CD8-positive, alpha-beta memory T cell (primary cell): ENCODE data around the gene ADAM8. TPM values are rescaled to one million over a fixed set of nuclear protein-coding genes. Genes with fewer than 3 reads are reported as not detected.
A peak's percentile ranks its signal among the peaks of the same experiment; 100 is the strongest.

Experiments
- CTCF ChIA-PET: fragments of 350-600 bp; sonication (Branson Sonifier 250); formaldehyde crosslinking; loops from one replicate; lab custom pipeline; 2021; ENCODE audit warnings: antibody characterized with exemption; lab: Charles Lee
- POLR2A ChIA-PET: fragments of 350-600 bp; sonication (Branson Sonifier 250); formaldehyde crosslinking; loops from one replicate; lab custom pipeline; 2021; ENCODE audit warnings: antibody characterized with exemption; lab: Charles Lee
- DNase-seq, 5 donors: peaks; one replicate each; pipeline versions ENCODE4 v3.0.0 to v3.0.0-alpha.2; 2020 to 2022; ENCODE audit warnings: mixed read lengths in 1 of 5
- H3K27ac ChIP-seq: one replicate; pipeline ENCODE4 v1.7.0; 2013; ENCODE audit warnings: low read depth, mild to moderate bottlenecking, low read length, moderate library complexity
- H3K27me3 ChIP-seq: 2 replicates; pipeline ENCODE4 v1.7.0; 2013; ENCODE audit warnings: low read length, mild to moderate bottlenecking; ENCODE audit not compliant: insufficient read depth, poor library complexity, severe bottlenecking
- H3K36me3 ChIP-seq: 2 replicates; pipeline ENCODE4 v1.7.0; 2013; ENCODE audit warnings: mild to moderate bottlenecking, low read length, moderate library complexity; ENCODE audit not compliant: insufficient read depth
- H3K4me1 ChIP-seq: 2 replicates; pipeline ENCODE4 v1.7.0; 2013; ENCODE audit warnings: mild to moderate bottlenecking, low read length, moderate library complexity; ENCODE audit not compliant: insufficient read depth
- H3K4me3 ChIP-seq: 2 replicates; pipeline ENCODE4 v1.7.0; 2013; ENCODE audit warnings: mild to moderate bottlenecking, low read length
- H3K9me3 ChIP-seq: 2 replicates; pipeline ENCODE4 v1.7.0; 2013; ENCODE audit warnings: mild to moderate bottlenecking, low read length
- H3K27ac Mint-ChIP-seq, 8 donors: one replicate each; pipeline ENCODE4 v1.8.0; 2020 to 2021; ENCODE audit warnings: mixed read lengths in 8 of 8, mild to moderate bottlenecking in 6 of 8, inconsistent platforms in 3 of 8, moderate library complexity in 3 of 8
- H3K27me3 Mint-ChIP-seq, 2 donors: one replicate each; pipeline ENCODE4 v1.8.0; 2020 to 2021; ENCODE audit warnings: mixed read lengths in 2 of 2, mild to moderate bottlenecking in 1 of 2, moderate library complexity in 1 of 2
- H3K36me3 Mint-ChIP-seq, 3 donors: one replicate each; pipeline ENCODE4 v1.8.0; 2020 to 2021; ENCODE audit warnings: mixed read lengths in 3 of 3, inconsistent platforms in 1 of 3, mild to moderate bottlenecking in 1 of 3
- H3K4me1 Mint-ChIP-seq, 3 donors: one replicate each; pipeline ENCODE4 v1.8.0; 2020 to 2021; ENCODE audit warnings: mixed read lengths in 3 of 3, inconsistent platforms in 1 of 3, mild to moderate bottlenecking in 1 of 3
- H3K4me3 Mint-ChIP-seq, 7 donors: one replicate each; pipeline ENCODE4 v1.8.0; 2020 to 2021; ENCODE audit warnings: mixed read lengths in 7 of 7, mild to moderate bottlenecking in 6 of 7, moderate library complexity in 4 of 7, inconsistent platforms in 2 of 7
- H3K9me3 Mint-ChIP-seq, 5 donors: one replicate each; pipeline ENCODE4 v1.8.0; 2020 to 2022; ENCODE audit warnings: mixed read lengths in 5 of 5, mild to moderate bottlenecking in 3 of 5, moderate library complexity in 2 of 5, inconsistent platforms in 1 of 5
- polyA plus RNA-seq: library from polyadenylated mRNA; unstranded; fragments of 300-500 nt; fragmentation: Illumina TruSeq; gene quantifications from one replicate; pipeline ENCODE4 v1.2.3, GENCODE V29; 2021
- total RNA-seq, 2 experiments: library from RNA; stranded (reverse); gene quantifications; one replicate each; pipeline ENCODE4 v1.2.3, GENCODE V29; 2021

The ADAM8 gene
- total and polyA plus RNA-seq, 3 experiments from 2014 or later = 67.0 to 74.9 (median 70.0) TPM

- Histone ChIP-seq H3K27me3 (no peaks in the 10 kb centered on the region), H3K27ac (peak overlapping the region; percentile 69), H3K36me3 (no peaks in the 10 kb centered on the region), H3K4me3 (peak overlapping the region; percentile 45), H3K9me3 (no peaks in the 10 kb centered on the region), H3K4me1 (peaks cover 79% of the 10 kb centered on the region)
- Mint-ChIP-seq H3K4me3 (peak overlapping the region; percentile 49 to 92 (median 77)), H3K27me3 (peaks cover 0 to 2% of the 10 kb centered on the region in 2 donors), H3K4me1 (peaks cover 57 to 84% (median 76%) of the 10 kb centered on the region in 3 donors), H3K36me3 (peaks cover 0 to 9% (median 0%) of the 10 kb centered on the region in 3 donors), H3K9me3 (no peaks in the 10 kb centered on the region), H3K27ac (peak overlapping the region; percentile 88 to 99 (median 96))
- CTCF ChIA-PET = interaction anchor here (2.0 kb wide), 1 partner anchor 18 kb away, joined by 6 read pairs; no protein-coding TSS in a partner anchor
- POLR2A ChIA-PET = interaction anchor here (0.6 to 3.7 kb wide), 2 partner anchors 15 to 17 kb away, joined by 4 to 15 read pairs; partner anchors contain the start of gene ADAM8
- DNase-seq = peak; percentile 62 to 89 (median 76)
Measured at GRCh38 chr10:133260895-133261725, 15.6 kb downstream of the ADAM8 start.

- POLR2A ChIA-PET = interaction anchor here (2.1 to 3.7 kb wide), 2 partner anchors 15 to 18 kb away, joined by 8 to 15 read pairs; no protein-coding TSS in a partner anchor
- peak overlapping the region; percentile 27 for H3K27ac ChIP-seq
- Mint-ChIP-seq H3K27me3 (peaks cover 0 to 2% of the 10 kb centered on the region in 2 donors), H3K27ac (peak overlapping the region; percentile 87 to 99 (median 97)), H3K4me1 (peaks cover 50 to 70% (median 64%) of the 10 kb centered on the region in 3 donors), H3K4me3 (peak overlapping the region; percentile 56 to 92 (median 80)), H3K9me3 (no peaks in the 10 kb centered on the region), H3K36me3 (peaks cover 0 to 3% (median 0%) of the 10 kb centered on the region in 3 donors)
- no peak for DNase-seq
- no peaks in the 10 kb centered on the region for H3K36me3 ChIP-seq
- H3K27me3 ChIP-seq = no peaks in the 10 kb centered on the region
- H3K4me1 ChIP-seq = peaks cover 72% of the 10 kb centered on the region
- CTCF ChIA-PET = interaction anchor here (0.9 to 2.7 kb wide), 3 partner anchors 16 to 19 kb away, joined by 3 to 13 read pairs (median 4); no protein-coding TSS in a partner anchor
- no peak overlapping the region for H3K4me3 ChIP-seq
- no peaks in the 10 kb centered on the region for H3K9me3 ChIP-seq
Measured at GRCh38 chr10:133259602-133259989, 17.1 kb downstream of the ADAM8 start.

GRCh38 chr10:133258818-133259601 is 17.7 kb downstream of the ADAM8 start:
- Mint-ChIP-seq H3K27ac (peak overlapping the region; percentile 87 to 99 (median 97)), H3K4me1 (peaks cover 44 to 64% (median 58%) of the 10 kb centered on the region in 3 donors), H3K4me3 (peak overlapping the region; percentile 56 to 92 (median 80)), H3K36me3 (peaks cover 0 to 3% (median 0%) of the 10 kb centered on the region in 3 donors), H3K27me3 (peaks cover 0 to 2% of the 10 kb centered on the region in 2 donors), H3K9me3 (no peaks in the 10 kb centered on the region)
- peaks cover 66% of the 10 kb centered on the region for H3K4me1 ChIP-seq
- peak overlapping the region; percentile 59 for H3K27ac ChIP-seq
- ChIA-PET CTCF (interaction anchor here (0.9 to 2.7 kb wide), 6 partner anchors 12 to 49 kb away, joined by 3 to 13 read pairs (median 6); no protein-coding TSS in a partner anchor), POLR2A (interaction anchor here (2.1 to 3.7 kb wide), 2 partner anchors 16 to 19 kb away, joined by 8 to 15 read pairs; no protein-coding TSS in a partner anchor)
- H3K36me3 ChIP-seq = no peaks in the 10 kb centered on the region
- H3K4me3 ChIP-seq = peak overlapping the region; percentile 26
- peak; percentile 67 to 88 (median 70) for DNase-seq
- no peaks in the 10 kb centered on the region for H3K9me3 ChIP-seq
- H3K27me3 ChIP-seq = no peaks in the 10 kb centered on the region

- Mint-ChIP-seq H3K27me3 (peaks cover 0 to 2% of the 10 kb centered on the region in 2 donors), H3K4me1 (peaks cover 38 to 56% (median 50%) of the 10 kb centered on the region in 3 donors), H3K4me3 (peak overlapping the region in 5 of 7 donors; percentile 33 to 55 (median 53)), H3K27ac (peak overlapping the region in 7 of 8 donors; percentile 70 to 97 (median 83)), H3K36me3 (peaks cover 0 to 2% (median 0%) of the 10 kb centered on the region in 3 donors), H3K9me3 (no peaks in the 10 kb centered on the region)
- no peaks in the 10 kb centered on the region for H3K27me3 ChIP-seq
- peak overlapping the region; percentile 59 for H3K27ac ChIP-seq
- POLR2A ChIA-PET = interaction anchor here (2.1 to 3.7 kb wide), 2 partner anchors 17 to 20 kb away, joined by 8 to 15 read pairs; no protein-coding TSS in a partner anchor
- CTCF ChIA-PET = interaction anchor here (0.9 to 2.7 kb wide), 8 partner anchors 12 to 71 kb away, joined by 3 to 13 read pairs (median 6); partner anchors contain the start of gene ADAM8
- peak overlapping the region; percentile 26 for H3K4me3 ChIP-seq
- DNase-seq = peak in 2 of 5 donors; percentile 32 to 59
- H3K4me1 ChIP-seq = peaks cover 58% of the 10 kb centered on the region
- H3K36me3 ChIP-seq = no peaks in the 10 kb centered on the region
- no peaks in the 10 kb centered on the region for H3K9me3 ChIP-seq
Measured at GRCh38 chr10:133258066-133258817, 18.4 kb downstream of the ADAM8 start.

- Mint-ChIP-seq H3K4me3 (peak overlapping the region in 6 of 7 donors; percentile 16 to 84 (median 44)), H3K27ac (peak overlapping the region; percentile 36 to 96 (median 82)), H3K27me3 (no peaks in the 10 kb centered on the region), H3K4me1 (peaks cover 36 to 50% (median 44%) of the 10 kb centered on the region in 3 donors), H3K36me3 (no peaks in the 10 kb centered on the region), H3K9me3 (no peaks in the 10 kb centered on the region)
- no peaks in the 10 kb centered on the region for H3K36me3 ChIP-seq
- CTCF ChIA-PET = interaction anchor here (0.7 to 2.7 kb wide), 10 partner anchors 11 to 72 kb away, joined by 3 to 13 read pairs (median 5); partner anchors contain the start of gene ADAM8
- H3K4me3 ChIP-seq = peak overlapping the region; percentile 15
- peak overlapping the region; percentile 9 for H3K27ac ChIP-seq
- DNase-seq = peak in 1 of 5 donors; percentile 28
- peaks cover 52% of the 10 kb centered on the region for H3K4me1 ChIP-seq
- POLR2A ChIA-PET = interaction anchor here (0.6 to 2.1 kb wide), 3 partner anchors 17 to 96 kb away, joined by 4 to 8 read pairs (median 5); no protein-coding TSS in a partner anchor
- no peaks in the 10 kb centered on the region for H3K27me3 ChIP-seq
- H3K9me3 ChIP-seq = no peaks in the 10 kb centered on the region
Measured at GRCh38 chr10:133257489-133258065, 19.1 kb downstream of the ADAM8 start.

GRCh38 chr10:133255323-133255722 is 21.3 kb downstream of the ADAM8 start:
- no peak for DNase-seq
- H3K27me3 Mint-ChIP-seq = peaks cover 0 to 2% of the 10 kb centered on the region in 2 donors
- CTCF ChIA-PET = interaction anchor here (0.8 kb wide), 1 partner anchor 9 kb away, joined by 4 read pairs; no protein-coding TSS in a partner anchor
- no peak overlapping the region for H3K4me3 ChIP-seq
- H3K4me1 Mint-ChIP-seq = peaks cover 24 to 32% (median 28%) of the 10 kb centered on the region in 3 donors
- no peaks in the 10 kb centered on the region for H3K27me3 ChIP-seq
- no peaks in the 10 kb centered on the region for H3K9me3 ChIP-seq
- no peak overlapping the region for H3K27ac ChIP-seq
- H3K4me1 ChIP-seq = peaks cover 35% of the 10 kb centered on the region
- no peaks in the 10 kb centered on the region for H3K9me3 Mint-ChIP-seq
- H3K36me3 Mint-ChIP-seq = no peaks in the 10 kb centered on the region
- no peak overlapping the region for H3K27ac Mint-ChIP-seq
- H3K36me3 ChIP-seq = no peaks in the 10 kb centered on the region
- POLR2A ChIA-PET = no interaction called here
- no peak overlapping the region for H3K4me3 Mint-ChIP-seq
